CD4-positive, alpha-beta T cell (primary cell): Measurements from ENCODE around the gene SLC22A3. TPM values are rescaled to one million over a fixed set of nuclear protein-coding genes. Genes with fewer than 3 reads are reported as not detected.

Source experiments
- ATAC-seq: fragments of 200-7000 bp; cut with Tn5 transposase; one replicate; pipeline ENCODE4 v1.10.0; 2022; ENCODE audit warnings: mild to moderate bottlenecking; ENCODE audit not compliant: poor library complexity
- CTCF ChIA-PET: fragments of 350-600 bp; sonication (Branson Sonifier 250); formaldehyde crosslinking; loops from one replicate; lab custom pipeline; 2021; ENCODE audit warnings: antibody characterized with exemption, inconsistent platforms; lab: Charles Lee
- POLR2A ChIA-PET: fragments of 350-600 bp; sonication (Branson Sonifier 250); formaldehyde crosslinking; loops from one replicate; lab custom pipeline; 2021; ENCODE audit warnings: antibody characterized with exemption, inconsistent platforms; lab: Charles Lee
- DNase-seq, 14 experiments: peaks; one replicate each; pipeline ENCODE4 v3.0.0-alpha.2; 2013 to 2020; ENCODE audit warnings: mixed read lengths in 2 of 14
- H3K27ac ChIP-seq, 2 donors: one replicate each; pipeline versions ENCODE4 v1.5.1 to v1.7.0; 2013; ENCODE audit warnings: low read length in 2 of 2, low read depth in 1 of 2, mild to moderate bottlenecking in 1 of 2
- H3K27me3 ChIP-seq, 2 experiments: 1 replicate in 1 of 2; 2 replicates in 1 of 2; pipeline versions ENCODE4 v1.6.1 to v1.7.0; 2013; ENCODE audit warnings: low read length in 2 of 2, control low read depth in 1 of 2, mild to moderate bottlenecking in 1 of 2, moderate library complexity in 1 of 2; ENCODE audit not compliant: insufficient read depth in 2 of 2, control insufficient read depth in 1 of 2
- H3K36me3 ChIP-seq: one replicate; pipeline ENCODE4 v1.6.1; 2013; ENCODE audit warnings: low read length, control low read depth; ENCODE audit not compliant: insufficient read depth
- H3K4me1 ChIP-seq: one replicate; pipeline ENCODE4 v1.6.1; 2013; ENCODE audit warnings: low read length, control low read depth; ENCODE audit not compliant: insufficient read depth
- H3K4me3 ChIP-seq: one replicate; pipeline ENCODE4 v1.5.1; 2013; ENCODE audit warnings: mild to moderate bottlenecking, low read length, moderate library complexity
- H3K9me3 ChIP-seq, 2 experiments: 1 replicate in 1 of 2; 2 replicates in 1 of 2; pipeline versions ENCODE4 v1.6.1 to v1.7.0; 2013; ENCODE audit warnings: low read length in 2 of 2, mild to moderate bottlenecking in 2 of 2, control low read depth in 1 of 2, moderate library complexity in 1 of 2; ENCODE audit not compliant: control insufficient read depth in 1 of 2, insufficient read depth in 1 of 2
- H3K27ac Mint-ChIP-seq: one replicate; pipeline ENCODE4 v1.8.0; 2020; ENCODE audit warnings: mixed read lengths
- H3K27me3 Mint-ChIP-seq: one replicate; pipeline ENCODE4 v1.8.0; 2021; ENCODE audit warnings: mixed read lengths
- H3K36me3 Mint-ChIP-seq: one replicate; pipeline ENCODE4 v1.8.0; 2021; ENCODE audit warnings: low read depth, mixed read lengths
- H3K4me1 Mint-ChIP-seq: one replicate; pipeline ENCODE4 v1.8.0; 2021; ENCODE audit warnings: low read depth, mixed read lengths
- H3K4me3 Mint-ChIP-seq: one replicate; pipeline ENCODE4 v1.8.0; 2020; ENCODE audit warnings: mild to moderate bottlenecking, mixed read lengths
- H3K9me3 Mint-ChIP-seq: one replicate; pipeline ENCODE4 v1.8.0; 2020; ENCODE audit warnings: mixed read lengths
- intact Hi-C, 2 experiments: fragments of 100-400 bp; cut with DNase I in 1 of 2; cut with micrococcal nuclease in 1 of 2; formaldehyde crosslinking; loops; one replicate each; pipeline versions ENCODE4 v1.15.1 to v1.9.0; 2023 to 2025; cut with DNase I, micrococcal nuclease
- total RNA-seq, 174 experiments: library from RNA in 2 of 174; stranded (reverse) in 2 of 174; gene quantifications; one replicate each; pipeline ENCODE4 v1.2.3 and lab custom pipeline; 2021 to 2026
- TF ChIP-seq, protein P1 (sequence below): fragments of 200-600 bp; IDR thresholded peaks from one replicate; pipeline ENCODE4 v1.8.0; 2022; ENCODE audit warnings: antibody characterized with exemption, mild to moderate bottlenecking

SLC22A3 gene
- total RNA-seq, 2 experiments from 2014 or later, result not detected

DNA sequence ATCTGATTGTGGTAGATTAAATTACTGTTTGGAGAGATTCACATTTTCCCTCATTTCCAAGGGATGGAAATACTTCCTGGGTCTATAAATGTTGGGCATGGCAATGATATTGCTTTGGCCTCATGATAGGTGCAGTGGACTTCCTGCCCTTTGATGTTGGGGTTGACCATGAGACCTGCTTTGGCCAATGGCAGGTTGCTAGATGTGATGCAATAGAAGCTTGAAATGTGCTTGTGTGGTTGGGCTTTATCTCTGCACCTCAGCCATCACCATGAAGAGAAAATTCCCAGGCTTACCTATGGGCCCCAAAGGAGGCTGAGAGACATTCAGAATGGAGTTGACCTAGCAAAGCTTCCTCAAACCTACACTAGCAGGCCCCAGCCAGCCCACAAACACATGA, 69.4 kb downstream of the SLC22A3 start:
- intact Hi-C loops, result no loop called here
- Mint-ChIP-seq H3K4me3 (no peak overlapping the region), H3K27me3 (peaks cover 50% of the 10 kb centered on the region), H3K9me3 (no peaks in the 10 kb centered on the region), H3K27ac (no peak overlapping the region), H3K4me1 (no peaks in the 10 kb centered on the region), H3K36me3 (no peaks in the 10 kb centered on the region)
- Histone ChIP-seq H3K4me1 (no peaks in the 10 kb centered on the region), H3K9me3 (peaks cover 0 to 5% of the 10 kb centered on the region in 2 experiments), H3K27me3 (peaks cover 3 to 8% of the 10 kb centered on the region in 2 experiments), H3K27ac (no peak overlapping the region), H3K4me3 (no peak overlapping the region), H3K36me3 (no peaks in the 10 kb centered on the region)
- CTCF ChIA-PET, result no interaction called here
- TF ChIP-seq, protein P1, sequence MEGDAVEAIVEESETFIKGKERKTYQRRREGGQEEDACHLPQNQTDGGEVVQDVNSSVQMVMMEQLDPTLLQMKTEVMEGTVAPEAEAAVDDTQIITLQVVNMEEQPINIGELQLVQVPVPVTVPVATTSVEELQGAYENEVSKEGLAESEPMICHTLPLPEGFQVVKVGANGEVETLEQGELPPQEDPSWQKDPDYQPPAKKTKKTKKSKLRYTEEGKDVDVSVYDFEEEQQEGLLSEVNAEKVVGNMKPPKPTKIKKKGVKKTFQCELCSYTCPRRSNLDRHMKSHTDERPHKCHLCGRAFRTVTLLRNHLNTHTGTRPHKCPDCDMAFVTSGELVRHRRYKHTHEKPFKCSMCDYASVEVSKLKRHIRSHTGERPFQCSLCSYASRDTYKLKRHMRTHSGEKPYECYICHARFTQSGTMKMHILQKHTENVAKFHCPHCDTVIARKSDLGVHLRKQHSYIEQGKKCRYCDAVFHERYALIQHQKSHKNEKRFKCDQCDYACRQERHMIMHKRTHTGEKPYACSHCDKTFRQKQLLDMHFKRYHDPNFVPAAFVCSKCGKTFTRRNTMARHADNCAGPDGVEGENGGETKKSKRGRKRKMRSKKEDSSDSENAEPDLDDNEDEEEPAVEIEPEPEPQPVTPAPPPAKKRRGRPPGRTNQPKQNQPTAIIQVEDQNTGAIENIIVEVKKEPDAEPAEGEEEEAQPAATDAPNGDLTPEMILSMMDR, result no peak
- no peak for ATAC-seq
- POLR2A ChIA-PET, result no interaction called here
- DNase-seq, result no peak

DNA sequence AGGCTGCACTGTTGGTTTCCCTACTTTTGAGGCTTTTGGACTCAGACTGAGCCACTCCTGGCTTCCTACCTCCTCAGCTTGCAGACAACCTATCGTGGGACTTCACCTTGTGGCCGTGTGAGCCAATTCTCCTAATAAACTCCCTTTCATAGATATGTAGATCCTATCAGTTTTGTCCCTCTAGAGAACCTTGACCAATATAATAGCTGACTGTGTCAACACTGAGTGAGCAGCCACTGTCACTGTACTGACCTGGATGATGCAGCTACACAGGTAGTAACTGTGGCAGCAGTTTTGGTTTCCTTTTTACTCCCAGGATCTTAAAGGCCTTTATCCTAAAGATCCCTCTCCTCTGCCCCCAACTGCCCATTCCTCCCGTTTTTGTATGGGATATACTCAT, 70.2 kb downstream of the SLC22A3 start:
- H3K9me3 Mint-ChIP-seq, result no peaks in the 10 kb centered on the region
- Histone ChIP-seq H3K27me3 (peaks cover 3 to 8% of the 10 kb centered on the region in 2 experiments), H3K36me3 (no peaks in the 10 kb centered on the region), H3K4me1 (no peaks in the 10 kb centered on the region), H3K9me3 (peaks cover 0 to 5% of the 10 kb centered on the region in 2 experiments), H3K4me3 (no peak overlapping the region), H3K27ac (no peak overlapping the region)
- H3K27me3 Mint-ChIP-seq, result peaks cover 50% of the 10 kb centered on the region
- ATAC-seq, result no peak
- no peaks in the 10 kb centered on the region for H3K4me1 Mint-ChIP-seq
- H3K36me3 Mint-ChIP-seq, result no peaks in the 10 kb centered on the region
- no peak for DNase-seq
- CTCF ChIA-PET, result no interaction called here
- no peak overlapping the region for H3K27ac Mint-ChIP-seq
- H3K4me3 Mint-ChIP-seq, result no peak overlapping the region
- TF ChIP-seq, protein P1, result no peak
- POLR2A ChIA-PET, result no interaction called here
- intact Hi-C loops, result no loop called here

DNA sequence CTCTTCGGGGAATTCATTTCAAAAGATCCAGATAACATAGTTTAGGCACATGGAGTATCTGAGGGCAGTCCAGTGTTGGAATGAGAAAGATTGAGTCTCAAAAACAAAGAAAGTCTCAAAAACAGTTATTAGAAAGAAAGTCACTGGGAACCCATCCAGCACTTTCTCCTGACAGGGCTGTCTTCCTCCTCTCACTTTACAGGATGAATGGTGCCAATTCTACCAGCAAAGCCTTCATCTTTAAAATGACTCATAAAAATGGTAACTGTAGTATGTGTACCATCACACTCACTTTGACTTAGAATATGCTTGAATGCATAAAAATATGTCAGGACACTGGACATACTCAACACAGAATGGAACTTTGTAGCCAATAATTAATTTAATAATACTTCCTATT, 71.3 kb downstream of the SLC22A3 start:
- H3K4me3 Mint-ChIP-seq, result no peak overlapping the region
- DNase-seq (no peak), ATAC-seq (no peak)
- no peaks in the 10 kb centered on the region for H3K9me3 Mint-ChIP-seq
- Histone ChIP-seq H3K9me3 (peaks cover 0 to 5% of the 10 kb centered on the region in 2 experiments), H3K4me1 (no peaks in the 10 kb centered on the region), H3K27me3 (peaks cover 0 to 3% of the 10 kb centered on the region in 2 experiments), H3K27ac (no peak overlapping the region), H3K4me3 (no peak overlapping the region), H3K36me3 (no peaks in the 10 kb centered on the region)
- POLR2A ChIA-PET, result no interaction called here
- H3K27ac Mint-ChIP-seq, result no peak overlapping the region
- H3K4me1 Mint-ChIP-seq, result no peaks in the 10 kb centered on the region
- peaks cover 43% of the 10 kb centered on the region for H3K27me3 Mint-ChIP-seq
- CTCF ChIA-PET, result no interaction called here
- intact Hi-C loops, result no loop called here
- no peaks in the 10 kb centered on the region for H3K36me3 Mint-ChIP-seq
- TF ChIP-seq, protein P1, result no peak
